AG09309 (cell line): ENCODE results near the gene RPS6KC1.
"Not testable (repeated sequence)": the region's sequence is repeated elsewhere in the genome, so short reads cannot be mapped to it uniquely, and the experiment has no call there.

Experiments used
- DNase-seq: peaks from one replicate; pipeline ENCODE4 v3.0.0-alpha.2; 2010; ENCODE audit warnings: low read depth
- H3K4me3 ChIP-seq: 2 replicates; pipeline ENCODE4 v1.5.1; 2011; ENCODE audit warnings: mild to moderate bottlenecking, low read depth, low read length, moderate library complexity; ENCODE audit not compliant: control insufficient read depth
- CTCF ChIP-seq: IDR thresholded peaks from 2 replicates; pipeline ENCODE4 v1.5.1; 2011; ENCODE audit warnings: mild to moderate bottlenecking, low read depth, low read length, inconsistent platforms; ENCODE audit not compliant: insufficient read depth, control insufficient read depth; ENCODE audit errors: missing control alignments

The RPS6KC1 gene

GRCh38 chr1:213107613-213108012 lies 56.6 kb downstream of the RPS6KC1 start:
- no peak for DNase-seq
- no peak for TF ChIP-seq CTCF
- H3K4me3 ChIP-seq = no peak overlapping the region

- H3K4me3 ChIP-seq = no peak overlapping the region
- no peak for TF ChIP-seq CTCF
- DNase-seq = no peak
These were observed 59.6 kb downstream of the RPS6KC1 start for GRCh38 chr1:213110349-213111300.

GRCh38 chr1:213111502-213111901 lies 60.5 kb downstream of the RPS6KC1 start:
- no peak for TF ChIP-seq CTCF

GRCh38 chr1:213112723-213113122 lies 61.7 kb downstream of the RPS6KC1 start:
- not testable (repeated sequence) for H3K4me3 ChIP-seq, DNase-seq

More at GRCh38 chr1:213111502-213111901, 60.5 kb downstream of the RPS6KC1 start:
- no peak overlapping the region for H3K4me3 ChIP-seq
- no peak for DNase-seq

- not testable (repeated sequence) for DNase-seq, H3K4me3 ChIP-seq
These were observed 66.7 kb downstream of the RPS6KC1 start for GRCh38 chr1:213117699-213118180.

GRCh38 chr1:213119794-213120193 lies 68.8 kb downstream of the RPS6KC1 start:
- TF ChIP-seq CTCF = no peak
- no peak overlapping the region for H3K4me3 ChIP-seq
- DNase-seq = no peak

- TF ChIP-seq CTCF = no peak
- no peak for DNase-seq
- H3K4me3 ChIP-seq = no peak overlapping the region
These were observed 69.3 kb downstream of the RPS6KC1 start for GRCh38 chr1:213120386-213120785.
